Measurements from ENCODE around the gene ATP2B2. TPM values are rescaled to one million over a fixed set of nuclear protein-coding genes. Genes with fewer than 3 reads are reported as not detected.

Gene ATP2B2
- total RNA-seq, 1 donor from 2014 or later, result not detected

DNA sequence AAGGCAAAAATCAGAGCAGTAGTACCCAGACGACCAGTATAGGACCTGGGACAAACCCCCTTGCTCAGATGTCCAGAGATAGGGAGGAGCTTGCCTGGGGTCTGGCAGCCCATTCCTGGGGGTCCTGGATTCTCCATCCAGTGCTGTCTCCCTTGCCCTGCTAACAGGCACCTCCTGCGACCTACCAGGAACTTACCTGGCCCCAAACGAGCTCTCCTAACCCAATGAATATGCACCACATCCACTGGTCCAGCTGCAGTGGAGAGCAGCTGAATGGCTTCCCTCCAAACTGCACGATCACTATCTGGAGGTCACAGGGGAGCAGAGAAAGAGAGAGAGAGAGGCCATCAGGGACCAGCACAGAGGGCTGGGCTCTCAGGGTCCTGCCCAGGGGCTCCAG lies 165.3 kb downstream of the ATP2B2 start:
- TF ChIP-seq, protein P1, sequence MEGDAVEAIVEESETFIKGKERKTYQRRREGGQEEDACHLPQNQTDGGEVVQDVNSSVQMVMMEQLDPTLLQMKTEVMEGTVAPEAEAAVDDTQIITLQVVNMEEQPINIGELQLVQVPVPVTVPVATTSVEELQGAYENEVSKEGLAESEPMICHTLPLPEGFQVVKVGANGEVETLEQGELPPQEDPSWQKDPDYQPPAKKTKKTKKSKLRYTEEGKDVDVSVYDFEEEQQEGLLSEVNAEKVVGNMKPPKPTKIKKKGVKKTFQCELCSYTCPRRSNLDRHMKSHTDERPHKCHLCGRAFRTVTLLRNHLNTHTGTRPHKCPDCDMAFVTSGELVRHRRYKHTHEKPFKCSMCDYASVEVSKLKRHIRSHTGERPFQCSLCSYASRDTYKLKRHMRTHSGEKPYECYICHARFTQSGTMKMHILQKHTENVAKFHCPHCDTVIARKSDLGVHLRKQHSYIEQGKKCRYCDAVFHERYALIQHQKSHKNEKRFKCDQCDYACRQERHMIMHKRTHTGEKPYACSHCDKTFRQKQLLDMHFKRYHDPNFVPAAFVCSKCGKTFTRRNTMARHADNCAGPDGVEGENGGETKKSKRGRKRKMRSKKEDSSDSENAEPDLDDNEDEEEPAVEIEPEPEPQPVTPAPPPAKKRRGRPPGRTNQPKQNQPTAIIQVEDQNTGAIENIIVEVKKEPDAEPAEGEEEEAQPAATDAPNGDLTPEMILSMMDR (IDR thresholded peaks at IDR 0.05; ENCODE audit: unreplicated experiment), result no peak
- no peaks in the 10 kb centered on the region for H3K4me1 Mint-ChIP-seq
- no peaks in the 10 kb centered on the region for H3K9me3 Mint-ChIP-seq
- no peaks in the 10 kb centered on the region for H3K36me3 Mint-ChIP-seq
- no peak overlapping the region for H3K27ac Mint-ChIP-seq
- H3K27me3 Mint-ChIP-seq (ENCODE audit: low read depth), result peaks cover 19% of the 10 kb centered on the region
- H3K4me3 Mint-ChIP-seq, result no peak overlapping the region
- DNase-seq (ENCODE audit: low spot score in 2 of 2, unreplicated experiment in 2 of 2), result no peak

DNA sequence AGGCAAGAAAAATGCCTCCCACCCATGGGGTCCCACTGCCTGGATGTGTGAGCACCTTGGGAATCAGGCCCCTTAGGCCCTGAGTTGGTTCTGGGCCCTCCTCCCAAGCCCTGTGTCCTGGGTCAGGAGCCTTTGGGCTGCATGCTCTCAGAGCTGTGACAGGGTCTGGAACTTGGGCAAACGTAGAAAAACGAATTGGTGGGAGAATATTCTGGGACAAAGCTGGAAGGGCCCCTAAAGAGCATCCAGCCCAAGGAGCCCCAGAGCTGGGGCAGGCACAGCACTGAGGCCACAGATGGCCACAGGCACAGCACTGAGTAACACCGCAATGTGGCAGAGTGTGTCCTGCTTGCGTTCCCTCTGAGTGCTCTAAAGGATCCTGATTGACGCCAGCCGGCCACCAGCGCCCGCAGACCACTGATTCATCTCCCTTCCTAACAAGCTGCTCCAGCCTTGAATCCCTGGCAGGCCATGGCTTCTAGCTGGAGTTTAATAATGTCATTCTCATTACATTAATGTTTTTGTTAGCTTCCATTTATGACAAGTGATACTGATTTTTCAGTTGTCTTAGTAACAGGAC lies 165.9 kb downstream of the ATP2B2 start:
- no peak overlapping the region for H3K4me3 Mint-ChIP-seq
- H3K27ac Mint-ChIP-seq, result no peak overlapping the region
- TF ChIP-seq, protein P1 (IDR thresholded peaks at IDR 0.05; ENCODE audit: unreplicated experiment), result no peak

DNA sequence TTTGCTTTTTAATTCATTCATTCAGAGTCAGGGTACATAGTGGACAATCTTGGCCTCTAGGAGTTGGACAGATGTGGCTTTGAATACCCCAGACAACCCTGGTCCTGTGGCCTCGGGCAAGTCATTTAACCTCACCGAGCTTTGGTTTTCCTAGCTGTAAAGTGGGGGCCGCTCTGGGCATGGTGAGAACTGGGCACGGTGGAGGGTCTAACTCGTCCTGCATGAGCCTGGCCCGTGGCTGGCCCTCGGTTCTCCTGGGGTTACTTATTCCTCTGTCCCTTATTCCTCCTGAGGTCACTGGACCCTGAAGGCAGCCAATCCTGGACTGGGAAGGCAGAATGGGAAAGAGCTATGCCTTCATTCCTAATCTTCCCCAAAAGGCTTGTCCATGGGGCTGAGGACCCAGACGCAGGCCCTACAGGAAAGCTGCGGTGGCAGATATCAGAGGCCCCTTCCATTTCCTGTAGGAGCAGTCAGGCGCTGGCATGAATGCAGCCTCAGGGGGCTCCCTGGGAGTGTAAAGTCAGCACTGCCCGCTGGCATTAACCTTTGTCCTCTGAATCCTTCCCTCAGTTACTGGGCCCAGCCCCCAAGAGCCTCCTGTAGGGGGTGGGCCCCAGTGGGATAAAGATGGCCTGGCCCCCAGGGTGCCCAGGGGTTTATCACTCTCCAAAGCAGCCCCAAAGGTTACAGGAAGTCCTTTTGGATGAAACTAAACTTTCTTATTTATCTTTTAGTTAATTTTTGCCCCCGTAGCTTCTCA lies 166.6 kb downstream of the ATP2B2 start:
- Mint-ChIP-seq H3K27me3 (ENCODE audit: low read depth) (peaks cover 29% of the 10 kb centered on the region), H3K9me3 (no peaks in the 10 kb centered on the region), H3K36me3 (no peaks in the 10 kb centered on the region), H3K27ac (no peak overlapping the region), H3K4me3 (no peak overlapping the region), H3K4me1 (no peaks in the 10 kb centered on the region)
- no peak for DNase-seq (ENCODE audit: low spot score in 2 of 2, unreplicated experiment in 2 of 2)
- TF ChIP-seq, protein P1 (IDR thresholded peaks at IDR 0.05; ENCODE audit: unreplicated experiment), result no peak

More for the DNA sequence above, 165.9 kb downstream of the ATP2B2 start:
- no peaks in the 10 kb centered on the region for H3K4me1 Mint-ChIP-seq
- H3K36me3 Mint-ChIP-seq, result no peaks in the 10 kb centered on the region
- no peak for DNase-seq (ENCODE audit: low spot score in 2 of 2, unreplicated experiment in 2 of 2)
- H3K27me3 Mint-ChIP-seq (ENCODE audit: low read depth), result peaks cover 25% of the 10 kb centered on the region
- H3K9me3 Mint-ChIP-seq, result no peaks in the 10 kb centered on the region

DNA sequence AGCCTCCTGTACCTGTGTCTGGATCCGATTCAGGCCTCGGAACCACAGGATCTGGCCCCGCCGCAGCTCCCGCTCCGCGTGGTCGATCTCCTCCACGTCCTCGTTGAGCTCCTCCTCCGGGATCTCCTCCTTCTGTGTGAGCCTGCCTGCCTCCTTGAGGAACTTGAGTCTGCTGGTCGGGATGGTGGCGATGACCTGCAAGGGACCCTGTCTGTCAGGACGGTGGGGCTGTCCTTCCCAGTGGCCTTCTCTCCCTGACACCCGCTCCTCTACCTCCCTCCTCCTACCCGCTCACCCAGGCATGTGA lies 167.3 kb downstream of the ATP2B2 start:
- Mint-ChIP-seq H3K4me1 (no peaks in the 10 kb centered on the region), H3K36me3 (no peaks in the 10 kb centered on the region), H3K27ac (no peak overlapping the region), H3K27me3 (ENCODE audit: low read depth) (peaks cover 30% of the 10 kb centered on the region), H3K9me3 (no peaks in the 10 kb centered on the region), H3K4me3 (no peak overlapping the region)
- TF ChIP-seq, protein P1 (IDR thresholded peaks at IDR 0.05; ENCODE audit: unreplicated experiment), result no peak
- DNase-seq (ENCODE audit: low spot score in 2 of 2, unreplicated experiment in 2 of 2), result no peak

DNA sequence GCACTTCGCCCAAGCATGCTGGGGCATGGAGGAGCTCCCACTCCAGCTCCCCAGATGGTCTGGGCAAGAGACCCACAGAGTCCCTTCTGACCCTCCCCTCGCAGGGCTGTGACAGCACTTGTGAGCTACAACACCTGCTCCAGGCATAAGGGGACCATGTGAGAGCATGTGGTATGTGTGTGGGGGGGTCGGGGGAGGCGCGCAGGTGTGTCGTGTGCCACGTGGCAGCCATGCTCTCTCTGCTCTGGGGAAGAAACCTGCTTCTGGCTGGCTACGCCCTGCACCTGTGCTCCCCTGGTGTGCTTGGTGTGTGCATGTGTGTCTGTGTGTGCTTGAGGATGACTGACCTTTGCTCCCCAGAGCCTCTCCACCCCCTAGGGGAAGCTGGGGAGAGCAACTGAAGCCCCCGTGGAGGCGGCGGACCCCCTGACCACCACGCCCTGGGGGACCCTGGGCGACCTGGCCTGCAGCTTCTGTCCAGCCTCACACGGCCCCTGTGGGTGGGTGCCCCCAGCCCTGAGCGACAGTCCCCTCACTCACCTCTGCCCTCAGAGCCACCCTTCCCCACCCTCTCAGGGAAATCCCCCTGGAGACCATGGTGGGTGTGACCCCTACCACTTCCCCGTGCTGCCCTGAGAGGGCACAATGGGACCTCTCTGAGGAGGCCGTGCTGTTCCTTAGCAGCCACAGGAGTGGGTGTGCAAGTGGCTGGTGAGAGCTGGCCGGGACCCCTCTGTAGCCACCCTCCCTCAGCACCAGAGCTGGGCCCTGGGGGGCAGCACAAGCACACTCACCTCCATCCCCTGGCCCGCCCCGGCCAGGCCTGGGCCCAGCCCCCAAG lies 167.8 kb downstream of the ATP2B2 start:
- H3K9me3 Mint-ChIP-seq, result no peaks in the 10 kb centered on the region
- no peaks in the 10 kb centered on the region for H3K4me1 Mint-ChIP-seq
- H3K36me3 Mint-ChIP-seq, result no peaks in the 10 kb centered on the region
- TF ChIP-seq, protein P1 (IDR thresholded peaks at IDR 0.05; ENCODE audit: unreplicated experiment), result no peak
- no peak overlapping the region for H3K4me3 Mint-ChIP-seq
- H3K27ac Mint-ChIP-seq, result no peak overlapping the region
- DNase-seq (ENCODE audit: low spot score in 2 of 2, unreplicated experiment in 2 of 2), result no peak
- H3K27me3 Mint-ChIP-seq (ENCODE audit: low read depth), result peaks cover 32% of the 10 kb centered on the region
